Endothelial cell of umbilical vein (primary cell): ENCODE results near the gene GALNT2. TPM values are rescaled to one million over a fixed set of nuclear protein-coding genes. Genes with fewer than 3 reads are reported as not detected.

Source experiments
- BruUV-seq: library from RNA; stranded (reverse); fragments of 400-500 nt; replicated peaks from 2 replicates; lab custom pipeline; 2021; lab: Mats Ljungman, UMichigan
- CTCF ChIA-PET: fragments of 300-600, 350-600 bp; sonication (Branson Sonifier 250); formaldehyde crosslinking; loops from one replicate; lab custom pipeline; 2021; ENCODE audit warnings: antibody characterized with exemption, inconsistent platforms; lab: Charles Lee
- POLR2A ChIA-PET: fragments of 300-600, 350-600 bp; sonication (Branson Sonifier 250); formaldehyde crosslinking; loops from one replicate; lab custom pipeline; 2021; ENCODE audit warnings: antibody characterized with exemption, inconsistent platforms; lab: Charles Lee
- DNase-seq: peaks from one replicate; pipeline ENCODE4 v3.0.0-alpha.2; 2011; ENCODE audit warnings: low read depth, low spot score
- FAIRE-seq: peaks from 2 replicates; lab custom pipeline; 2011; peaks lifted over from hg19 to GRCh38; lab: Jason Lieb, UNC
- H2AFZ ChIP-seq: 2 replicates; pipeline ENCODE4 v1.6.0; 2012; ENCODE audit warnings: low read depth, low read length, control low read depth, inconsistent platforms
- H3K27ac ChIP-seq: 2 replicates; pipeline ENCODE4 v1.5.1; 2011; ENCODE audit warnings: low read depth, mild to moderate bottlenecking, control low read depth, low read length, moderate library complexity; ENCODE audit not compliant: insufficient read depth
- H3K27me3 ChIP-seq, 2 experiments: 2 replicates each; pipeline versions ENCODE4 v1.6.0 to v1.6.1; 2011; ENCODE audit warnings: low read length in 2 of 2, mixed read lengths in 1 of 2; ENCODE audit not compliant: control insufficient read depth in 2 of 2, insufficient read depth in 2 of 2
- H3K36me3 ChIP-seq, 2 experiments: 2 replicates in 1 of 2; 3 replicates in 1 of 2; pipeline ENCODE4 v1.5.1; 2011; ENCODE audit warnings: low read length in 2 of 2, mild to moderate bottlenecking in 1 of 2, moderate library complexity in 1 of 2; ENCODE audit not compliant: control insufficient read depth in 2 of 2, insufficient read depth in 2 of 2; ENCODE audit errors: extremely low read depth in 1 of 2
- H3K4me1 ChIP-seq: 3 replicates; pipeline ENCODE4 v1.5.1; 2011; ENCODE audit warnings: mild to moderate bottlenecking, low read length; ENCODE audit not compliant: control insufficient read depth, insufficient read depth; ENCODE audit errors: extremely low read depth
- H3K4me2 ChIP-seq: 2 replicates; pipeline ENCODE4 v1.6.1; 2011; ENCODE audit warnings: low read length, control low read depth, mixed read lengths; ENCODE audit not compliant: insufficient read depth
- H3K4me3 ChIP-seq, 3 experiments: fragments of 200-600 bp in 1 of 3; sonication (generic), shearing (Covaris generic) in 1 of 3; replicated peaks in 1 of 3; 2 replicates each; pipeline ENCODE4 v1.5.1; 2011 to 2016; ENCODE audit warnings: control low read depth in 3 of 3, low read length in 3 of 3, mild to moderate bottlenecking in 2 of 3, inconsistent platforms in 1 of 3, low read depth in 1 of 3, moderate library complexity in 1 of 3; ENCODE audit not compliant: insufficient read depth in 1 of 3
- H3K79me2 ChIP-seq: 2 replicates; pipeline ENCODE4 v1.6.0; 2012; ENCODE audit warnings: low read length, inconsistent platforms; ENCODE audit not compliant: control insufficient read depth, insufficient read depth
- H3K9ac ChIP-seq: replicated peaks from 2 replicates; pipeline ENCODE3; 2011; ENCODE audit warnings: low read length, control low read depth; ENCODE audit not compliant: insufficient read depth; ENCODE audit errors: extremely low read depth
- H3K9me1 ChIP-seq: replicated peaks from 3 replicates; pipeline ENCODE4 v1.6.0; 2011; ENCODE audit warnings: mild to moderate bottlenecking, low read length; ENCODE audit not compliant: control insufficient read depth, insufficient read depth; ENCODE audit errors: extremely low read depth
- H3K9me3 ChIP-seq: replicated peaks from 2 replicates; pipeline ENCODE4 v1.5.1; 2012; ENCODE audit warnings: low read length, inconsistent platforms; ENCODE audit not compliant: control insufficient read depth, insufficient read depth
- H4K20me1 ChIP-seq: replicated peaks from 2 replicates; pipeline ENCODE3; 2011; ENCODE audit warnings: mild to moderate bottlenecking, low read length; ENCODE audit not compliant: control insufficient read depth, insufficient read depth; ENCODE audit errors: extremely low read depth
- CTCF ChIP-seq, 2 donors: IDR thresholded peaks; 1 replicate in 1 of 2; 2 replicates in 1 of 2; pipeline ENCODE4 v1.5.1; 2011; ENCODE audit warnings: low read length in 2 of 2, mild to moderate bottlenecking in 2 of 2, moderate library complexity in 2 of 2, control low read depth in 1 of 2, inconsistent platforms in 1 of 2, low read depth in 1 of 2; ENCODE audit not compliant: insufficient read depth in 1 of 2; ENCODE audit errors: extremely low read depth in 1 of 2
- EZH2 ChIP-seq: IDR thresholded peaks from 2 replicates; pipeline ENCODE4 v1.6.1; 2012; ENCODE audit warnings: borderline replicate concordance, low read depth, mild to moderate bottlenecking, moderate library complexity, low read length, inconsistent platforms; ENCODE audit not compliant: severe bottlenecking
- FOS ChIP-seq: IDR thresholded peaks from 2 replicates; pipeline ENCODE4 v1.6.1; 2011; ENCODE audit warnings: mild to moderate bottlenecking, low read length, moderate library complexity, borderline replicate concordance; ENCODE audit not compliant: insufficient read depth
- GATA2 ChIP-seq: IDR thresholded peaks from 2 replicates; pipeline ENCODE4 v1.7.0; 2011; ENCODE audit warnings: low read depth, mild to moderate bottlenecking, moderate library complexity, mixed read lengths, low read length; ENCODE audit not compliant: insufficient read length, insufficient read depth
- JUN ChIP-seq: IDR thresholded peaks from 2 replicates; pipeline ENCODE4 v1.6.1; 2011; ENCODE audit warnings: borderline replicate concordance, low read depth; ENCODE audit not compliant: insufficient read length, insufficient read depth
- MAX ChIP-seq: IDR thresholded peaks from 2 replicates; pipeline ENCODE4 v1.6.1; 2011; ENCODE audit not compliant: insufficient read depth, insufficient read length
- MYC ChIP-seq: IDR thresholded peaks from one replicate; pipeline ENCODE4 v1.6.1; 2011; ENCODE audit warnings: mild to moderate bottlenecking, low read depth, low read length
- POLR2A ChIP-seq: IDR thresholded peaks from 2 replicates; pipeline ENCODE4 v1.6.1; 2012; ENCODE audit warnings: low read depth, mild to moderate bottlenecking, control low read depth, low read length
- POLR2AphosphoS5 ChIP-seq: IDR thresholded peaks from 2 replicates; pipeline ENCODE4 v1.6.1; 2012; ENCODE audit warnings: low read depth, mild to moderate bottlenecking, control low read depth, low read length, moderate library complexity; ENCODE audit not compliant: insufficient read depth
- dilution Hi-C: fragments of 300-500 bp; cut with MboI; formaldehyde crosslinking; loops from one replicate; pipeline ENCODE4 v1.15.0; 2019; ENCODE audit warnings: low sequenced_read_pairs; ENCODE audit not compliant: extremely low pct_ligation_motif_present
- intact Hi-C: fragments of 100-400 bp; cut with micrococcal nuclease; formaldehyde crosslinking; loops from one replicate; pipeline ENCODE4 v1.10.0; 2022
- polyA plus RNA-seq, 4 experiments: library from polyadenylated mRNA; depleted of rRNA in 3 of 4; stranded (reverse) in 3 of 4; unstranded in 1 of 4; fragments of >200 nt; gene quantifications; 2 replicates each; pipeline versions ENCODE4 v1.2.1 to v1.2.3, GENCODE V29; 2011 to 2012; ENCODE audit warnings: missing spikeins in 1 of 4
- total RNA-seq: library from RNA; stranded (reverse); gene quantifications from 2 replicates; pipeline ENCODE4 v1.2.3, GENCODE V29; 2021

The GALNT2 gene
- total and polyA plus RNA-seq, 2 donors (not counting 3 experiments of a cell fraction or from before 2014, with no cell fraction given), result 56.3 to 77.5 TPM

- intact Hi-C loops (loop anchor here (1.0 to 5.0 kb wide), 4 partner anchors 22 to 120 kb away; partner anchors contain the start of gene GALNT2), dilution Hi-C loops (no loop called here)
- Histone ChIP-seq H3K9me3 (no peaks in the 10 kb centered on the region), H2AFZ (no peak overlapping the region), H3K9me1 (no peaks in the 10 kb centered on the region), H3K36me3 (no peaks in the 10 kb centered on the region), H3K4me3 (no peak overlapping the region), H3K4me2 (peak overlapping the region; percentile 41), H3K9ac (no peak overlapping the region), H3K27me3 (no peaks in the 10 kb centered on the region), H4K20me1 (no peaks in the 10 kb centered on the region), H3K79me2 (no peaks in the 10 kb centered on the region), H3K27ac (peak overlapping the region; percentile 10), H3K4me1 (peaks cover 31% of the 10 kb centered on the region)
- no peak for DNase-seq
- ChIA-PET POLR2A (interaction anchor here (0.5 kb wide), 1 partner anchor 556 kb away, joined by 4 read pairs; no protein-coding TSS in a partner anchor), CTCF (interaction anchor here (0.8 to 2.3 kb wide), 6 partner anchors 10 to 81 kb away, joined by 3 to 9 read pairs (median 4); no protein-coding TSS in a partner anchor)
- FAIRE-seq, result no peak
- no TSS peak for BruUV-seq
- no peak for TF ChIP-seq JUN
- no peak for TF ChIP-seq GATA2
- TF ChIP-seq EZH2, result no peak
- no peak for TF ChIP-seq POLR2AphosphoS5
- TF ChIP-seq MYC, result no peak
- no peak for TF ChIP-seq FOS
- TF ChIP-seq CTCF (IDR thresholded peaks at IDR 0.05; ENCODE audit: extremely low read depth in 1 of 2, insufficient read depth in 1 of 2, low read depth in 1 of 2, low read length in 2 of 2), result no peak
- no peak for TF ChIP-seq MAX
- no peak for TF ChIP-seq POLR2A
Measured at GRCh38 chr1:230186874-230187273, 119.8 kb downstream of the GALNT2 start.
